HL-60/S4 (cell line): ENCODE measurements around the gene DST.

Source experiments
- in situ Hi-C: fragments of 300-500 bp; cut with MboI; formaldehyde crosslinking; loops from 2 replicates; pipeline ENCODE4 v1.14.3; 2022; ENCODE audit warnings: low sequenced_read_pairs

DST gene

DNA sequence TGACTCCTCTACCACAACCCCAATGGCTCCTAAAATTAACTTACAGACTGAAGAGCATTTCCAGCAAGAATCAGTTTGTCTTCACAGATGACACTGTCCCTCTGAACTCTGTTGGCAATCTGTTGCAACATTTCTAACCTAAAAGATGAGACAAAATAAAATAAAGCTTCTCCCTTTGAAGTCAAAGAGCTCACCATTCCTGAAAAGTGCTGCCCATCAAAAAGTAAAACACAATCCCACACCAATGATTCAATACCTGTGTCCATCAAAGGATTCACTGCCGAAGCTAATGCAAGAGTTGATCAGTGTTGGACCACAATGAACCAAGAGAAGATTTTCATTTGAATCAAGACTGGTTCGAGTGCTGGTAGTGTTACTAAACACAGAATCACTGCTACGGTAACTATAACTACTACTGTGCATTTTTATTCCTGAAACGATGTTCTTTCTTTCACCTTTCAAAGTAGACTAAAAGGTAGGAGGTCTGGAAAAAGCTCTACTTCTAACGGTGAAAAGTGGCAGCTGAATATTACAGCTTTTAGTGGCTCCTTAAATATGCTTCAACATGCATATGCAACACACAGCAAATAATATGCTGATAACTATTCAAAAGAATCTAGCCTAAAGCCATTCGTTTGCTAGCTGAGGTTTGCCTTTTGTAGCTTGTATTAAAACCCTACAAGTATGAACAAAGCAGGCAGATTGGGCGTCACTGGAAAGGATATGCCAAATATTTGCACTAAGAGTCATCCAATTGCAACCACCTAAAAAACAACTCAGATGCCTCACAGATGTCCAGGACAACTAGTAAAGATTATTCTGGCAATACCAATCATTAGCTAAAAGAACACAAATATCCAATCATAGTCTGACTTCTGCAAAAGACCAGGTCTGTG, at the start of gene DST:
Gene DST, minus strand, starts transcription at position 524 of the 896 bp plus-strand sequence.
- in situ Hi-C loops, result no loop called here

DNA sequence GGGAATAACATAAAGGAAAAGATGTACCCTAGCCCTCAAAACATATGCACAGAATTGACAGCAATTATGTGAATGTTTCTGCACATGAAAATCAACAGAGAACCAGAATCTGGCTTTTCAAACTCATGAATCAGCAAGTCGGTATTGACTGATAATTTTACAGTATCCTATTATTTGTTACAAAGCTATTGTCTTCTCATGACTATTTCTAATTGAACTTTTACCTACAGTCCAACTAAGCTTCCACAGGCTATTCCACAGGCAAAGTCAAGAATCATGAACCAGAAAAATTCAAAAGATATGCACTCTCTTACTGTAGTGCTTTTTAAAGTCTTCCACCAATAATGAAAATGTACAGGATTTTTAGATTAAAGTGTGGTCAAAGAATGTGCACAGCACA, 49.1 kb upstream of the DST start:
- in situ Hi-C loops, result no loop called here

DNA sequence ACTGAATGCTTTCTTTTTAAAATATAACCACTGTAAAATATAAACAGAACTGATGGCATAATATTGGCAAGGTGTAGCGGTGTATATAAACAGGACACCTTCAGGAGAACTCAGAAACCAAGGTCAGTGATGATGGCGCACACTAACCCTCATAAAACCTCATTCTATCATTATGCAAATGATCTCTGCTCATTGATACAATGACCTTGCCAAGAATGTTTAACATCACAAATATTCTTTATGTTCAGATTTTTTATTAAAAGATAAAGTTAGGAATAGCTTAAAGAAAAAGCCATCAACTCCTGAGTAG, 48.6 kb upstream of the DST start:
- in situ Hi-C loops, result no loop called here

DNA sequence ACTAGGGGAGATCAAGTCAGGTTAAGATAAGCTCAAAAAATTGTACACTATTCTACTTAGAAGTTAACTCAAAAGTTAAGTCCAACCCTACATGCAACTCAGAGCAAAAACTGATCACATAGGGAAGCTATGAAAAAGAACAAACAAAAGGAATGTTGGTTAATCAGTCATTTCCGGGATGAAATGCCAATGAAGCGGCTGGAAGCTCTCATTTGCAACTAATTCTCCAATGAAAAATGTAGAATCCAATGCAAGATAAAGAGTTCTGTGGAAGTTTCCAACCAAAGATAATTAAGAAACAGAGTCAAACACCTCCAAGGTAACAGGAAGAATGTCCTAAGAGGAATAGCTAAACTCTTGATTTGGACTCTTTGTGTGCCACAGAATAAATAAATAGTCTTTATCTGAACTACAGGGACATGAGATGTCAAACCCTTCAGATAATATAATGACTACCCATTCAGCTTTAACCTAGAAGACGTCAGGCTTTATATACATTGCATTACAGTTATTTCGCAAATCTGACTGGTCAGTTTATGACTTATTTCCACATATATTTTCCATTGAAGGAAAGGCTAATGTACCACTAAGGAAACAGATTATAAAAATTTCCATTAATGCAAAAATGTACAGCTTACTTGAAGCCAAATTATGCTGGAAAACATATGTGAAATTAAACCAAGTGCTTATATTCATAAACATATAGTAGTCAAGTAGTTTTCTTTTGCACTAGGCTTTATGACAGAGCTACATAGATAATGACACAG, 48.0 kb upstream of the DST start:
- in situ Hi-C loops, result no loop called here

DNA sequence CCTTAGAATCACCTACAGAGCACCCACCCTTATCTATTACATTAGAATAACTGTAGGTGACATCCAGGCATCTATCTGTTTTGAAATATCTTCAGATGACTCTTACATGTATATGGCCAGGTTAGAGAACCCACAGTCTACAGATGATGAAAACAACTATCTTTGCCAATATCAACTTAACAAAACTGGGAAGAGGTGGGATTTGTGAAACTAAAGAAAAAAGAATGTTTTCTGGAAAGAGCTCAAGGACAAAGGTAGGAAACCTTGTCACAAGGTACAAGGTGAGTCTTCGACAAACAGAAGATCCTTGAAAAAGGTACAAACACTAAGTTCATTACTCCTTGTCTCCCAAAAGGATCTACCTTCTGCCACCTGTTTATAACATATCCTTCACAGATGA, 47.0 kb upstream of the DST start:
- in situ Hi-C loops, result no loop called here

DNA sequence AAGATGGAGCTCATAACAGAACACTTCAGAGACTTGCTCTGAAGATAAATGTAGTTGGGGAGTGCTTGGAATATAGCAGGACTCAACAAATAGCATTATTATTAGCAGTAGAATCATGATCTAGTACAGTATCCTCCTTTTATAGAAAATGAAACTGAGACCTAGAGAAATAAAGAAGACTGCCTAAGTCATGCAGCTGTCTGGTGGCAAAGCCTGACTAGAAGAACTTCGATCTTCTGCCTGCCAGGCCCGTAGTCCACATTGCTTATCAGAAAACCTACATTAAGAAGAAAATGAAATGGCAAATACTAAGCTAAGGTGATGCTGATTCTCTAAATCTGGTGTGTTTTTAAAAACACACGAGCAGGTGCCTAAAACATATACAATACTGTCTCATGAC, 46.4 kb upstream of the DST start:
- in situ Hi-C loops, result no loop called here

DNA sequence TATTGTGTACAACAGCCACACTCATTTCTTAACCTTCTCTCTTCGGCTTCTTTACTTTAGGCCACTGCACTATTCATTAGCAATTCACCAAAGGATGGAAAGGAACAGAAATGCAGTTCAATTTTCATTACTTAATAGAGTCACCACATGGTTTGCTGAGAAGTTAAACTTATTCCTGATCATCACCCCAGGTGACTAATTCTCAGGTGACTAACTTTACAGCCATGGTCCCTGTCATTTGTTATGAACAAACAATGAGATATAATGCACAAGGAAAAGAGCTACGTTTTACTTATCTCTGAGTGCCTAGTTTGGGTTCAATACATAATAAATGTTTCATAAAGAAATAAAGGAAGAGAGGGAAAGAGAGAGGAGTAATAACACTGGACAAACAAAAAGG, 45.8 kb upstream of the DST start:
- in situ Hi-C loops, result no loop called here

DNA sequence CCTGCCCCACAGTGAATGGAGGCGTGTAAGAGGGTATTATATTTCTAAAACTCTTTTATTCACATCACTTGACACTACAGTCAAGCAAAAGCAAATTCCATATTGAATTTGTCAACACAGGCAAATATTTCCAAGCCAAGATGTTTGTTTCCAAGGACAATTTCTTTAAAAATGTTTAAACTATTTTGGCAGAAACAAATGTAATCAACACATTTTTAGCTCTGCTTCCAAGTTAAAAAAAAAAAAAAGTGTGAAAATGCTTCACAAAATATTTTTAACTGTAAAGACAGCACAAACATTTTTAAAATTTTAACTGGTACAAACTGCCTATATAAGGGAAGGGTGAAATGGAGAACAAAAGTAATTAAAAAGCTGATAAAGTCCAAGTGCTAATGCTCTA, 44.9 kb upstream of the DST start:
- in situ Hi-C loops, result no loop called here

DNA sequence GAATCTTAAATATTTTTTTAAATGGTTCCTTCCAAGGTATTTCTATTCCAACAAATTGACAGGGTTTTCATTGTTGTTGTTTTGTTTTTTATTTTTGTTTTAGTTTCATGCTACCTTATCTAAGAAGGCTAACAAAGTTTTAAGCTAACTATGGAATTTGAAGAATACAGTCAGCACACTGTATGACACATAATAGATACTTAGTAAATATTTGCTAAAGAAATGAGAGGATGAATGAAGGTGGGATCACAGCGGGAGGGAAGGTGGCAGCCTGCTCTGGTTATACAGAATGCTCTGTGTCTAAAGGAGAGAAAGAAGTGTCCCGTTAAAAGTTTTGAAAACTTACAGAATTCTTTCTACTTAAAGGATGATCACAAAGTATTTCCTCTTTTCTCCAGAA, 43.7 kb upstream of the DST start:
- in situ Hi-C loops, result no loop called here

DNA sequence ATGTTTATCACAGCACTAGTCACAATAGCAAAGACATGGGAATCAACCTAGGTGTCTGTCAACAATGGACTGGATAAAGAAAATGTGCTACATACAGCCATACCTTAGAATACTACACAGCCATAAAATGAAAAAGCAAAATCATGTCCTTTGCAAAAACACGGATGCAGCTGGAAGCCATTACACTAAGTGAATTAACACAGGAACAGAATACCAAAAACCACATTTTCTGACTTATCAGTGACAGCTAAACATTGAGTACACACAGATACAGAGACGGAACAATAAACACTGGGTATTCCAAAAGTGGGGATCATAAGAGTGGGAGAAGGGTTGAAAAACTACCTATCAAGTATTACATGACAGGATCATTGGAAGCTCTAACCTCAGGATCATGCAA, 43.3 kb upstream of the DST start:
- in situ Hi-C loops, result no loop called here

DNA sequence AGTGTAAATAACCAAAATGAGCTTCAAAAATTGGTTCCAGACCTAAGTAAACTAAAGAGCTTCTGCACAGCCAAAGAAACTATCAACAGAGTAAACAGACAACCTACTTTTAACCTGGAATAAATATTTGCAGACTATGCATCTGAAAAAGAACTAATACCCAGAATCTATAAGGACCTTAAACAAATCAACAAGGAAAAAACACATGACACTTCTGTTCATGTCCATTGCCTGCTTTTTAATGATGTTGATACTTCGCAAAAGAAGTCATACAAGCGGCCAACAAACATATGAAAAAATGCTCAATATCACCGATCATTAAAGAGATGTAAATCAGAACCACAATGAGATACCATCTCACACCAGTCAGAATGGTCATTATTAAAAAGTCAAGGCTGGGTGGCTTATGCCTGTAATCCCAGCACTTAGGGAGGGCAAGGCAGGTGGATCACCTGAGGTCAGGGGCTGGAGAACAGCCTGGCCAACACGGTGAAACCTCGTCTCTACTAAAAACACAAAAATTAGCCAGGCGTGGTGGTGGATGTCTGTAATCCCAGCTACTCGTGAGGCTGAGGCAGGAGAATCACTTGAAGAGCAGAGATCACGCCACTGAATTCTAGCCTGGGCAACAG, 42.5 kb upstream of the DST start:
- in situ Hi-C loops, result no loop called here

DNA sequence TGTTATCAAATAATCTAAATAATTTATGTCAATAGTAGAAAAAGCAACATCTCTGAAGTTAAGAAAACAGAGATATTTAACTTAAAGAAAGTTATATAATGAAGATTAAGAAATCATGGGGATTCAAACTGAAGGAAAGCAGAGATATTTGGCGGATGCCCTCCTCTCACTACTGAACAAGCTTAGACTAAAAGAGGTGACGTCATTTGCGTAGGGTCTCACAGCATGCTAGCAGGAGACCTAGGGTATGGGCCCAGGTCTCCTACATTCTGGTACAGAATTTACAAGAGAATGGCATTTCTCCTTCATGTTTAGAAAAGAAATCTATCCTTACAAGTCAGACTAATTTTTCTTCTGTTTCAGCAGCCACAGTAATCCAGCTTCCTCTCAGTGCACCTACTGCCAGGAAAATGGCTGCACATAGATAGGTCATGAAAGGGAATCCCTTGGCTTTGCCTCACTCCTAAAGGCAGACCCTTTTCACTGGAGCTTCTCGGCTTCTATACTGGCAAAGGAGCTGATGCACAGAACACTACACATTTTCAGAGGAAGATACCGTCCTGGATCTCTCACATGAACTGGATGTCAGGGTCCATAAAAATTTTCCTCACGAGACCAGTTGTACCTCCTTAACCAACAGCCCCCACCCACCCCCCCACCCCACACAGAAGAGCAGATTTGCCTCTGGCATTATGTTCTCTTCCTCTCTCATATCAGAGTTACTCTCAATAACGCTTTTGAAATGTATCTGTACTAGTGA, 41.8 kb upstream of the DST start:
- in situ Hi-C loops, result no loop called here

DNA sequence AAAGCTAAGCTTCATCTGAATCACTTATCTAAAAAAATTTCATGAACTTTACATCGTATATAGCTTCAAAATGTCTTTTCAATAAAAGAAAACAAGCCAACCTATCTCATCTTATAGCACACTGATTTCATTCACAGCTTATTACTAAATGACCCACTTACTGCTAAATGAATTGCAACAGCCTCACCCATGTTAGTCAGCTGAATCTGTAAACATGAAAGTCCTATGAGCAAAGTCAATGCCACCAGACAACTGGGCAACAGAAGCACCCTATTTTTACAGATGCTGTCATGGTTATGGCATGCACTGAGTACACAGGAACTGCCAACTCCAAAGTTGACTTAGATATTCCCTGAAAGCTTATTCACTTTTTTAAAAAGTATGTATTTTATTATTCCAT, 41.2 kb upstream of the DST start:
- in situ Hi-C loops, result no loop called here

DNA sequence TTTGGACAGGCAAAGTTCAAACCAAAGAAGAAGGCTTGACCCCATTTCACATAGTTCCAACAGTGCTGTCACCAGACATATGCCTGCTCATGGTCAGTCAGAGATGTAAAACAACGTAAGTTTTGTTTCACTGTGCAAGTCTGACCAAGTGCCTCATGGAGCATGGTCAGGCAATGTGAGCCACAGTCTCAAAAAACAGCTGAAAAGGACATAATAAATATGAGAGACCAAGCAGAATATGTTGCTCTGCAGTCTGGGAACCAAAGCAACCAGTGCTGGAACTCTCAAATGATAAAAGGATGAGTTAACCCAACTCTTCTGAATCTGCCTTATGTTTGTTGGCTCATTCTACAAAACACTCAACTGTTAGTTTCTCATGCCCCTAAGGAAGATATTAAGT, 39.9 kb upstream of the DST start:
- in situ Hi-C loops, result no loop called here

DNA sequence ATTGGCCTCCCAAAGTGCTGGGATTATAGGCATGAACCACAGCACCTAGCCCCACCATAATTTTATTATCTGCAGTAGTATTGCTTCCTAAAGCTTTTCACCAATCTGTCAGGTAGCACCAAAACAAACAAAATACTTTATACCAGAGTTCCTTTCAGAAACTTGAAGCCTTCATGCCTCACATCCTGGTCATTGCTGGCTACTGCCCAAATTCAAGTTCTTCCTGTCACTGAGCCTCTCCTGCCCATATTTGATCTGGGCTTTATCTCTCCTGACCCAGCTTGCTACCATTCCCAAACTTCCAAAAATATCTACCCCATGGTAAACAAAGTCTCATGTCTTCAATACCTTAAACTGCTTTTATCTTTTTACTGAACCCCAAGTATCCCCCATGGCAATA, 34.9 kb upstream of the DST start:
- in situ Hi-C loops, result no loop called here

DNA sequence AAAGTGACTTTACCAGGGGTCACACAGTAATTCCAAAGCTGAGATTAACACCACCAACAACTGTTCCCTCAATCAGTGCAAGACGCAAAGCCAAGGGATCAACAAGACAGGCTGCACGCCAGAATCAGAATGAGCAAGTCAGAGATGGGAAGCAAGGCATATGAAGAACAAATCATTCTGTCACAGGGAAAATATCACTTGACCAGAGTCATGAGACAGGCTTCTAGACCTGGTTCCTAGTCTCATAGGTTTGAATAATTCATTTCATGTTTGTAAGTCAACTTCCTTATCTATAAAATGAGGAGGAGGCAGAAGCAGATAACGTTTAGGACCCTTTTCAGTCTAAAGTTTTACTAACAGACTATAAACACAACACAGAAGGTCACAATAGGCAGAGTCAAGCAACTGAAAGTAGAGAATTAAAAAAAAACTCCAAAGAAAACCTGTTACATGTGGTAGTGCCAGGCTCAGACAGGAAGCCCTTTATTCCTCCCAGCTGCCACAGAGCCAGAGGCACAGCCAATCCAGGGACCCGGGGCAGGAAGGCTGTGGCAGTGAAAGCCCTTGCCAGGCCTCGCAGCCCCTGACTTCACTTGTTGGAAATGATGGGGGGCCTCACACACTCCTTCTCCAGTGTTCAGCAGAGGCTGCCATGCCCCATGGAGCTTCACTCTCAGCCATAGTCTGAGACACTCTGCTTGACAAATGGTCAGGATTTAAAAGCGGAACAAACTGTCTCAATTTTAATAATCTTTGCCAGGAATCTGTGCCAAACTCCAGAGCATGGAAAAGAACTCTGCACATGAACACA, 29.2 kb upstream of the DST start:
- in situ Hi-C loops, result no loop called here

DNA sequence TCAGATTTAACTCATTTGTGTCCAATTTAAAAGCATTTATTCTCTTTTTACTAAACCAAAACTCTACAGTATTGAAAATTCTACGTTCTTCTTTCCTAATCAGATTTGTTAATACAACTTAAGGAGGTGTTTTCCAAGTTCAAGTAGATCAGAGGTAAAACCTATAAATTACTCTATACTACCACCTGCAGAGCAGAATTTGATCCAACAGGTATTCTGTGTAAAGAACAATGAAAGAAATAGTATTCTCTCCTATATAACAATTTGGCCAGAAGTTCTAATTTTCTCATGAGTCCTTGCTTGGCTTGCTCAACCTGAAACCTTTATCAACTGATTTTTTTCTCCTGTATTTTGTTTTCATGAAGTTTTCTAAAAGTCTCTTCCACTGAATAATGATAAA, 28.5 kb upstream of the DST start:
- in situ Hi-C loops, result no loop called here

DNA sequence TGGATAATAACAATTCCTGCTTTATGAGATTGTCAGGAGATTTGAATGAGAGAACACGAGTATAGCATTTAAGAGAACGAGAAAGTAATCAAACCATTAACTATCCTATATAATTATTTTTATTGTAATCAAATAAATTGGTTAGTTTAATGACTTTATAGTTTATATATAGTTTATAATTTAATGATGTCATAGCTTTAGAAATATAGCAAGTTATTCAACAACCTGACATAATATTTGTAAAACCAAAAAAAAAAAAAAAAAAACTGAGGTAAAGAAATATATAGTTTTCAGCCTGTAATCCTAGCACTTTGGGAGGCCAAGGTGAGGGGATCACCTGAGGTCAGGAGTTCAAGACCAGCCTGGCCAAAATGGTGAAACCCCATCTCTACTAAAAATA, 26.4 kb upstream of the DST start:
- in situ Hi-C loops, result no loop called here

DNA sequence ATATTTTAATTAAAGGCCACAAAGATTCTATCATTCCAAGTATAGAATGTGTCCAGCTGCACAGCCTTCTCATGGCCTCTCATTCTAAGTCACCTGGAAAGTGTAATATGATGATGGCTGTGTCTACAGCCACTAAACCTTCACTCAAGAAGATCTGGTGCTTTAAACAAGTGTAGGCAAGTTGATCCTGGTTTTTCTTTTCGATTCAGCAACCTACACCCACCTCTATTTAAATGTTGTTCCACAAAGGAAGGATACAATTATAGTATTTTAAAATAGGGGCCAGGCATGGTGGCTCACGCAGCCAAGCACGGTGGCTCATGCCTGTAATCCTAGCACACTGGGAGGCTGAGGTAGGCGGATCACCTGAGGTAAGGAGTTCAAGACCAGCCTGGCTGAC, 25.5 kb upstream of the DST start:
- in situ Hi-C loops, result no loop called here

DNA sequence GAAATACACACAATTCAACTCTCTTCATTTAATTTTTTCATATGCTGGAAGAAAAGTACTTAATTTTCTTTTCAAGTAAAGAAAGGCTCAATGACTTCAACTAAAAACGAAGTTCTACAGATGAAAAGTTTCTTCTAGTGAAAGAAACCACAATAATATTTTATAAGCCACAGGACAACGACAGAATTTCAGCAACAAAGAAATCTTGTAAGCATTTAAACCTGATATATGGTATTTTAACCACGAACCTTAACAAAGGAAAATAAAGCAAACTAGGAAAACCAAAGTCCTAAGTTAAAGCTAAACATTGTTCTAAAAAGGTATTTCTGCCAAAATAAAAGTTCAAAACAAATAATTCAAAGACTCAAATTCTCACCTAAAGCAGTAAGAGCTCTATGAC, 24.6 kb upstream of the DST start:
- in situ Hi-C loops, result no loop called here

DNA sequence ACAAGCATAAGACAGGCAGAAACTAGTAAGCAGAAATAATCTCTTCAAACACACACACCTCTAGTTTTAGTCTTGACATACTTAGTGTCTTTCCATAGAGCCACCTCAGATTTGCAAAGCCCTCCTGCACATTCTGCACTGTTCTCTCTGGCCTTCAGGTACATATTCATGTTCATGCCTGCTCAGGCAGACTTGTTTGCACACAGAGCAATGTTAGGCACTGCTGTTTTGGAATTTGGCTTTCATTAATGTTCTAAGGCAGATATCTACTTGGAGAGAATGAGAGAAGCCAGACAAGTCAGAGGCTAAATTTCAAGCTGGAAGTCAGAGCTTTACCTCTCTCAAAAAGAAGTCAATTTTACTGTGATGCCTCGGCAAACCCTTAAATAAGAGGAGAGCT, 21.3 kb upstream of the DST start:
- in situ Hi-C loops, result no loop called here
